Measurements from ENCODE around the gene FARP2. TPM values are rescaled to one million over a fixed set of nuclear protein-coding genes. Genes with fewer than 3 reads are reported as not detected.

Gene FARP2
- total RNA-seq, 4 donors from 2014 or later = 63.3 to 86.4 (median 66.0) TPM

- no peak for DNase-seq (ENCODE audit: low spot score in 2 of 2)
- WGBS, 2 donors = 93 to 96% methylated on average over 9 to 18 of the region's 18 CpGs
- TF ChIP-seq POLR2A (IDR thresholded peaks at IDR 0.05) (no peak), CTCF (IDR thresholded peaks at IDR 0.05) (no peak)
- no peak overlapping the region for H3K4me3 ChIP-seq (ENCODE audit: low read depth, poor library complexity, severe bottlenecking)
- intact Hi-C loops (cut with DNase I; ENCODE audit: low total_unique reads) = no loop called here
These were observed 123.2 kb downstream of the FARP2 start for GRCh38 chr2:241479026-241479898.

GRCh38 chr2:241481687-241482086, 125.6 kb downstream of the FARP2 start:
- no peak for DNase-seq (ENCODE audit: low spot score in 2 of 2)
- no peak for TF ChIP-seq POLR2A (IDR thresholded peaks at IDR 0.05)
- no peak for TF ChIP-seq CTCF (IDR thresholded peaks at IDR 0.05)
- WGBS, 2 donors = 100% methylated on average over 1 of the region's 1 CpG
- intact Hi-C loops (cut with DNase I; ENCODE audit: low total_unique reads) = no loop called here
- H3K4me3 ChIP-seq (ENCODE audit: low read depth, poor library complexity, severe bottlenecking) = no peak overlapping the region

- no peak for TF ChIP-seq POLR2A (IDR thresholded peaks at IDR 0.05)
- TF ChIP-seq CTCF (IDR thresholded peaks at IDR 0.05) = no peak
- WGBS, 2 donors = 93% methylated on average over 20 of the region's 20 CpGs
- H3K4me3 ChIP-seq (ENCODE audit: low read depth, poor library complexity, severe bottlenecking) = no peak overlapping the region
- no peak for DNase-seq (ENCODE audit: low spot score in 2 of 2)
- intact Hi-C loops (cut with DNase I; ENCODE audit: low total_unique reads) = no loop called here
These were observed 126.3 kb downstream of the FARP2 start for GRCh38 chr2:241482126-241482955.

GRCh38 chr2:241483305-241483704, 127.2 kb downstream of the FARP2 start:
- no peak for TF ChIP-seq CTCF (IDR thresholded peaks at IDR 0.05)
- no peak for TF ChIP-seq POLR2A (IDR thresholded peaks at IDR 0.05)
- intact Hi-C loops (cut with DNase I; ENCODE audit: low total_unique reads) = no loop called here
- DNase-seq (ENCODE audit: low spot score in 2 of 2) = no peak
- H3K4me3 ChIP-seq (ENCODE audit: low read depth, poor library complexity, severe bottlenecking) = no peak overlapping the region
- 90 to 95% methylated on average over 5 to 9 of the region's 9 CpGs for WGBS, 2 donors

GRCh38 chr2:241485172-241485911, 129.3 kb downstream of the FARP2 start:
- no peak overlapping the region for H3K4me3 ChIP-seq (ENCODE audit: low read depth, poor library complexity, severe bottlenecking)
- 75 to 86% methylated on average over 1 of the region's 1 CpG for WGBS, 2 donors
- no peak for TF ChIP-seq CTCF (IDR thresholded peaks at IDR 0.05)
- TF ChIP-seq POLR2A (IDR thresholded peaks at IDR 0.05) = no peak
- no peak for DNase-seq (ENCODE audit: low spot score in 2 of 2)
- intact Hi-C loops (cut with DNase I; ENCODE audit: low total_unique reads) = no loop called here

Measured in lower leg skin (tissue), 4 donors.